ENCODE results near the gene TSPAN14.
"Not testable (repeated sequence)": the region's sequence is repeated elsewhere in the genome, so short reads cannot be mapped to it uniquely, and the experiment has no call there.

The TSPAN14 gene

DNA sequence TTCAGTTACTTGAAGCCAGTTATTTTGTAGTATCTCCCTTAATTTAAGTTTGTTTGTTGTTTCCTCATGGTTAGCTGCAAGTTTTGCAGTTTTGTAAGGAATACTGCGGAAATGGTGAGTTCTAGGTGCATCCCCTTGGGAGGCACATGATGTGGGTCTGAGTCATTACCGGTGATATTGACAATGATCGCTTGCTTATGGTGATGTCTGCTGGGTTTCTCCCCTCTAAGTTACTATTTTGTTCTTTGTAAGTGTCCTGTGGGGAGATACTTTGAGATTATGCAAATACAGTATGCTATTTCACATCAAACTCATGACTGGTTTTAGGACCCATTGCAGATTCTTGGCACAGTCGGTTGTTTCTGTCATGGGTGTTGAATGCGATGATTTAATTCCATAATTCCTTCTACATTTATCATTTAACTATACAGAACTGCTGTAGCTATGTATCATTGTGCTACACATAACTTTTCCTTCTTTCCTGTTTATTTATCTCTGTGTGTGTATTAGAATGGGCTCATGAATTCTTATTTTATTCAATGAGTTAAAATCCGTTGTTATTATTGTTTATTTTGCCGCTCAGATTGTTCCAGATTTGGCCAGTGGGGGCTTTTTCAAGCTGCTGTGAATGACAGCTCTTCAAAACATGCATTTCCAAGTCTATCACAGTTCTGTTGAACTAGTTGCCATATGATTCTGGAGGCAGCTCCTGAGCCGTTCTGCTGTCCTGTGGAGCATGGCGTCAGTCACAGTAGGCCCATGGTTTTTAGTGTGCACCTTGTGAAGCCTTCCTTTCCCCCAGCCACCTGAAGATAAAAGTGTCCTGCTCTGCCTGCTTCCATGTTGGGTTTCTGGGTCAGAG is 18.4 kb downstream of the TSPAN14 start:
- no peak overlapping the region for H3K4me3 ChIP-seq (ENCODE audit: extremely low read depth, insufficient read depth, low read length, poor library complexity, severe bottlenecking)
- no peaks in the 10 kb centered on the region for H3K9me3 ChIP-seq (ENCODE audit: control insufficient read depth, low read length)
- H3K4me1 ChIP-seq (ENCODE audit: control insufficient read depth, insufficient read depth, low read length, poor library complexity, severe bottlenecking): peaks cover 59% of the 10 kb centered on the region
- peaks cover 58% of the 10 kb centered on the region for H3K36me3 ChIP-seq (ENCODE audit: control insufficient read depth, insufficient read depth, low read length)
- H3K27ac ChIP-seq (ENCODE audit: low read depth, low read length, severe bottlenecking): no peak overlapping the region
- 80 to 81% methylated on average over 5 to 7 of the region's 9 CpGs for WGBS, 2 experiments (ENCODE audit: insufficient coverage in 2 of 2)

DNA sequence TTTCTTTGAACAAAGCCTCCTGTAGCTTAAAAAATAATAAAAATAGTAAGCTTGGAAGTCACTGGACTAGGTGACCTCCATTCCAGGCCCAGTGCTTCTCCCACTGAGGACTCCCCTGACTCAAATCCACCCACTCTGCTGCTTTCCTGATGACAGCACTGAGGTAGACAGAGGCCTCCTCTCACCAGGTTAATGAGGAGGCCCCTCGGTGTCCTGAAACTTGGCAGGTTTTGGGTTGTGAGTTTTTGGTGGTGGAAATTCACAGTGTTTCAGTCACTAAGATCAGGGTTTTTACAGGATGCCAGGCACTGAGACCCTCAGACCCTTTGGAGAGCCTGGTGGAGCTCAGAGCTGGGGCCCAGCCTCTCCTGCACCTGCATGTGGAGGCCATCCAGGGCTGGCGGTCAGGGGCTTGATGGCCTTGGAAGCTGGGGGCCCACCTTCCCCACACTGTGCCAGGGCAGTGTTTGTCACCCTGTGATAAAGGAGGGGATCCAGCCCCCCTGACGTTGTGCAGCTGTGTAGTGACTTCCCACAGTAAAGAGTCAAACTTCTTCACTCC is 19.1 kb downstream of the TSPAN14 start:
- Histone ChIP-seq H3K27ac (ENCODE audit: low read depth, low read length, severe bottlenecking) (no peak overlapping the region), H3K9me3 (ENCODE audit: control insufficient read depth, low read length) (no peaks in the 10 kb centered on the region), H3K4me3 (ENCODE audit: extremely low read depth, insufficient read depth, low read length, poor library complexity, severe bottlenecking) (no peak overlapping the region), H3K36me3 (ENCODE audit: control insufficient read depth, insufficient read depth, low read length) (peaks cover 63% of the 10 kb centered on the region), H3K4me1 (ENCODE audit: control insufficient read depth, insufficient read depth, low read length, poor library complexity, severe bottlenecking) (peaks cover 58% of the 10 kb centered on the region)
- WGBS, 2 experiments (ENCODE audit: insufficient coverage in 2 of 2): 100% methylated on average over 1 of the region's 3 CpGs

DNA sequence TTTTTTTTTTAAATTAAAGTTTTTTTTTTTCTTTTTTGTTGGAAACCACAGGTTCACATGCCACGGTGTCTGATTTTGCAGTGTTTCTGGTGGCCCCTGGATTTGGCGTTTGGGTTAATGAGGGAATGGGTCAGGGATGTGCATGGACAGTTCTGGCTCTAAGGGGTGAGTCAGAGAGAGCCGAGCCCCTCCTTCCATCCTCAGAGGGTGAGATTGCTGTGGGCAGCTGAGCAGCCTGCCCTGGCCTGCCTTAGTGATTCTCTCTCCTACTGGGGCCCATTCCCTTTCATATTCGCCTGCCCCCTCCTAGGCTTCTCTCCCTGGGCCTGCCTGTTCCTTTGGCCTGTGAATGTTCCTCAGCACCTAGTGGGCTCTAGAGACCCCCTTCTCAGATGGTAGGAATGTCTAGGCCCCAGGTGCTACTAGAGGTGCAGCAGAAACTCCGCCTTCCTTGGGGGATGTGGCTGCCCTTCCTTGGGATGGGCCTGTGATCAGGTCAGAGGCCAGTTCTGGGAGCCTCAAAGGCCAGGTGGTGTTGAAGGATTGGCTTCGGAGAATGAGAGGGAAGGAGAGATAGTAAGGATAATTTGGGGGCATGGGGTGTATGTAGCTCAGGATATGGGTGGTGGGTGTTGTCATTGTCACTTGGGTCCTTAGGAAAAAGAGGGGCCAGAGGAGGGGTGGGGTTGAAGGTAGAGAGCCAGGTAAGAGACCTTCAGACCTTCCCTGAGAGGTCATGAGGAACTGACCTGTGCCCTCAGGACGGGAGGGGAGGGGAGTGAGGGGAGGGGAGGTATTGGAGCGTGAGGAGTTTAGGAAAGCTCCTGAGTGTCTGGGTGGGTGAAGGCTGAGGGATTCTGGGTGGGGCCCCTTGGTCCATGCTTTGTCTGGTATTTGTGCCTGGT is 19.8 kb downstream of the TSPAN14 start:
- WGBS, 2 experiments (ENCODE audit: insufficient coverage in 2 of 2): 75 to 82% methylated on average over 6 of the region's 8 CpGs
- no peaks in the 10 kb centered on the region for H3K9me3 ChIP-seq (ENCODE audit: control insufficient read depth, low read length)

DNA sequence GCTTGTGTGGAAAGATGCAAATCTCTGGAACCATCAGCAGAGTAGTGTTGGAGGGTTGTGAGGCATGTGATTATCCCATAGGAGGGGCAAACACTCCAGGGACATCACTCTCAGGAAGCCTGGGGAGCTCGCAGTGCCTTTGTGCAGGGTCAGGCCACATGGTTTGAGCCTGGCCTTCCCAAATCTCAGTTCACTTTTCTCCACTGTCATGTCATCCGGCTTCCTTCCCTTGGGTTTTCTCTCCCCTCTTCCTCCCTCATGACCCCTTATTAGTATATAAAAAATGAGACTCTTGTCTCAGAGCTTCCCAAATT is 20.4 kb downstream of the TSPAN14 start:
- Histone ChIP-seq H3K36me3 (ENCODE audit: control insufficient read depth, insufficient read depth, low read length) (peaks cover 60% of the 10 kb centered on the region), H3K4me3 (ENCODE audit: extremely low read depth, insufficient read depth, low read length, poor library complexity, severe bottlenecking) (no peak overlapping the region), H3K9me3 (ENCODE audit: control insufficient read depth, low read length) (no peaks in the 10 kb centered on the region), H3K27ac (ENCODE audit: low read depth, low read length, severe bottlenecking) (no peak overlapping the region), H3K4me1 (ENCODE audit: control insufficient read depth, insufficient read depth, low read length, poor library complexity, severe bottlenecking) (peaks cover 51% of the 10 kb centered on the region)
- 67 to 83% methylated on average over 1 of the region's 2 CpGs for WGBS, 2 experiments (ENCODE audit: insufficient coverage in 2 of 2)

More for the DNA sequence above, 19.8 kb downstream of the TSPAN14 start:
- H3K27ac ChIP-seq (ENCODE audit: low read depth, low read length, severe bottlenecking): peak overlapping the region; percentile 18
- peaks cover 64% of the 10 kb centered on the region for H3K36me3 ChIP-seq (ENCODE audit: control insufficient read depth, insufficient read depth, low read length)
- no peak overlapping the region for H3K4me3 ChIP-seq (ENCODE audit: extremely low read depth, insufficient read depth, low read length, poor library complexity, severe bottlenecking)
- H3K4me1 ChIP-seq (ENCODE audit: control insufficient read depth, insufficient read depth, low read length, poor library complexity, severe bottlenecking): peaks cover 54% of the 10 kb centered on the region

DNA sequence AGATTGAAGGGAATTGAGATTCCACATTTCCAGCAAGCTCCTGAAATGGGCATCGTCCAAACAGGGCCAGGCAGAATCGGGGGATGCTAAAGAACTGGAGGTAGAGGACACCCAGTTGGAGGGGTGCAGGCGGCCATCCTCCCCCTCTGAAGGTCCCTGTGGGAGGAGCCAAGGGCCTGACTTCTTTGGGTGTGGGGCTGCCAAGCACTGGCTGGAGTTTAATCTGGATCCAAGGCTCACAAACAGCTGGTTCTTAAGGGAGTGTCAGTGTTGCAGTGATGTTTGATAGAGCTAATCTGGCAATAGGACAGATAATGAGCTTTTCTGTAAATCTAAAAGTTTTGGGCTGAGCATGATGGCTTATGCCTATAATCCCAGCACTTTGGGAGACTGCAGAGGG is 20.8 kb downstream of the TSPAN14 start:
- no peak overlapping the region for H3K4me3 ChIP-seq (ENCODE audit: extremely low read depth, insufficient read depth, low read length, poor library complexity, severe bottlenecking)
- no peaks in the 10 kb centered on the region for H3K9me3 ChIP-seq (ENCODE audit: control insufficient read depth, low read length)
- H3K36me3 ChIP-seq (ENCODE audit: control insufficient read depth, insufficient read depth, low read length): peaks cover 56% of the 10 kb centered on the region
- no peak overlapping the region for H3K27ac ChIP-seq (ENCODE audit: low read depth, low read length, severe bottlenecking)
- 94 to 100% methylated on average over 3 of the region's 3 CpGs for WGBS, 2 experiments (ENCODE audit: insufficient coverage in 2 of 2)
- H3K4me1 ChIP-seq (ENCODE audit: control insufficient read depth, insufficient read depth, low read length, poor library complexity, severe bottlenecking): peaks cover 51% of the 10 kb centered on the region

DNA sequence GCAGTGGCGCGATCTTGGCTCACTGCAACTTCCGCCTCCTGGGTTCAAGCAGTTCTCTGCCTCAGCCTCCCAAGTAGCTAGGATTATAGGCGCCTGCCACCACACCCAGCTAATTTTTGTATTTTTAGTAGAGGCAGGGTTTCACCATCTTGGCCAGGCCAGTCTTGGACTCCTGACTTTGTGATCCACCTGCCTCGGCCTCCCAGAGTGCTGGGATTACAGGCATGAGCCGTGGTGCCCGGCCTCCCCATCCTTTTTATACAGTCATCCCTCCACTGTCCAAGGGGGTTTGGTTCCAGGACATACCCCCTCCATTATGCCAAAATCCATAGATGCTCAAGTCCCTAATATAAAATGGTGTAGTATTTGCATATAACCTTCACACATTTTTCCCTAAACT is 21.5 kb downstream of the TSPAN14 start:
- 82 to 93% methylated on average over 3 to 4 of the region's 7 CpGs for WGBS, 2 experiments (ENCODE audit: insufficient coverage in 2 of 2)
- H3K36me3 ChIP-seq (ENCODE audit: control insufficient read depth, insufficient read depth, low read length): peaks cover 49% of the 10 kb centered on the region

DNA sequence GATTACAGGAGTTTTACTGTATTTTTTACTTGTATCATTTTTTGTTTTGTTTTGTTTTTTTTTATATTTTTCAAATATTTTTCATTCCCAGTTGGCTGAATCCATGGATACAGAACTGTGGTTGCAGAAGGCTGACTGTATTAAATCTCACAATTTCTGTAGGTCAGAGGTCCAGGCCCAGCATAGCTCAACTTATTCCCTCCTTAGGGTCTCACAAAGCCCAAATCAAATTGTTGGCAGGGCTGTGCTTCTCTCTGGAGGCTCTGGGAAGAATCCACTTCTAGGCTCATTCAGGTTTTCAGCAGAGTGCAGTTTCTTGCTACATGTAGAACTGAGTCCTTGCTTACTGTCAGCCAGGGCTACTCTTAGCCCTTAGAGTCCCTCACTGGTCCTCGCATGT is 22.6 kb downstream of the TSPAN14 start:
- H3K36me3 ChIP-seq (ENCODE audit: control insufficient read depth, insufficient read depth, low read length): peaks cover 40% of the 10 kb centered on the region
- peaks cover 51% of the 10 kb centered on the region for H3K4me1 ChIP-seq (ENCODE audit: control insufficient read depth, insufficient read depth, low read length, poor library complexity, severe bottlenecking)
- no peak overlapping the region for H3K27ac ChIP-seq (ENCODE audit: low read depth, low read length, severe bottlenecking)
- no peak overlapping the region for H3K4me3 ChIP-seq (ENCODE audit: extremely low read depth, insufficient read depth, low read length, poor library complexity, severe bottlenecking)
- 80% methylated on average over 1 of the region's 1 CpG; no CpG with 5 or more reads in 1 of the 2 experiments for WGBS, 2 experiments (ENCODE audit: insufficient coverage in 2 of 2)
- no peaks in the 10 kb centered on the region for H3K9me3 ChIP-seq (ENCODE audit: control insufficient read depth, low read length)

More for the DNA sequence above, 21.5 kb downstream of the TSPAN14 start:
- H3K27ac ChIP-seq (ENCODE audit: low read depth, low read length, severe bottlenecking); H3K4me3 ChIP-seq (ENCODE audit: extremely low read depth, insufficient read depth, low read length, poor library complexity, severe bottlenecking); H3K9me3 ChIP-seq (ENCODE audit: control insufficient read depth, low read length): not testable (repeated sequence)
- peaks cover 51% of the 10 kb centered on the region for H3K4me1 ChIP-seq (ENCODE audit: control insufficient read depth, insufficient read depth, low read length, poor library complexity, severe bottlenecking)

DNA sequence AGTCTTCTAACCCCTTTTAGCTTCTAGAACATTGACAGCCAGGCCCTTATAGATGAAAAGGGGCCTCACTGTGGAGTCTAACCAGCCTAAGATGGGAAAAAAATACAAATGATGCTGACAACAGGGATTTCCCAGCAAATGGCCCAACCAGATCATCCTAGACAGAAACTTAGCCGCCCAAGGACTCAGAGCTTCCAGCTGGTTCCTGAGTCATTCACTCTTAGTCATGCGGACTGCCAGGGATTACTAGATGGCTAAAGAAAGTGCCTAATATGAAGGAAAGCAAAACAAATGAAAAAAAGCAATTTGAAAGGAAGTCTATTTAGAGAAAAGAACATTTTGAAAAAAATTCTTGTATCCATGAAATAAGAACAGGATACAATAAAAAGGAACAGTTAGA is 23.7 kb downstream of the TSPAN14 start:
- Histone ChIP-seq H3K36me3 (ENCODE audit: control insufficient read depth, insufficient read depth, low read length) (peaks cover 37% of the 10 kb centered on the region), H3K4me3 (ENCODE audit: extremely low read depth, insufficient read depth, low read length, poor library complexity, severe bottlenecking) (no peak overlapping the region), H3K27ac (ENCODE audit: low read depth, low read length, severe bottlenecking) (peak overlapping the region; percentile 83), H3K9me3 (ENCODE audit: control insufficient read depth, low read length) (no peaks in the 10 kb centered on the region), H3K4me1 (ENCODE audit: control insufficient read depth, insufficient read depth, low read length, poor library complexity, severe bottlenecking) (peaks cover 51% of the 10 kb centered on the region)
- 82 to 100% methylated on average over 1 to 2 of the region's 2 CpGs for WGBS, 2 experiments (ENCODE audit: insufficient coverage in 2 of 2)

DNA sequence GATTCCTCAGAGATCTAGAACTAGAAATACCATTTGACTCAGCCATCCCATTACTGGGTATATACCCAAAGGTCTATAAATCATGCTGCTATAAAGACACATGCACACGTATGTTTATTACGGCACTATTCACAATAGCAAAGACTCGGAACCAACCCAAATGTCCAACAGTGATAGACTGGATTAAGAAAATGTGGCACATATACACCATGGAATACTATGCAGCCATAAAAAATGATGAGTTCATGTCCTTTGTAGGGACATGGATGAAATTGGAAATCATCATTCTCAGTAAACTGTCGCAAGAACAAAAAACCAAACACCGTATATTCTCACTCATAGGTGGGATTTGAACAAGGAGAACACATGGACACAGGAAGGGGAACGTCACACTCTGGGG is 26.3 kb downstream of the TSPAN14 start:
- H3K4me1 ChIP-seq (ENCODE audit: control insufficient read depth, insufficient read depth, low read length, poor library complexity, severe bottlenecking): peaks cover 27% of the 10 kb centered on the region
- peaks cover 37% of the 10 kb centered on the region for H3K36me3 ChIP-seq (ENCODE audit: control insufficient read depth, insufficient read depth, low read length)
- not testable (repeated sequence) for H3K27ac ChIP-seq (ENCODE audit: low read depth, low read length, severe bottlenecking); H3K9me3 ChIP-seq (ENCODE audit: control insufficient read depth, low read length); H3K4me3 ChIP-seq (ENCODE audit: extremely low read depth, insufficient read depth, low read length, poor library complexity, severe bottlenecking)
- WGBS, 2 experiments (ENCODE audit: insufficient coverage in 2 of 2): no CpG with 5 or more reads among the region's 6 CpGs

DNA sequence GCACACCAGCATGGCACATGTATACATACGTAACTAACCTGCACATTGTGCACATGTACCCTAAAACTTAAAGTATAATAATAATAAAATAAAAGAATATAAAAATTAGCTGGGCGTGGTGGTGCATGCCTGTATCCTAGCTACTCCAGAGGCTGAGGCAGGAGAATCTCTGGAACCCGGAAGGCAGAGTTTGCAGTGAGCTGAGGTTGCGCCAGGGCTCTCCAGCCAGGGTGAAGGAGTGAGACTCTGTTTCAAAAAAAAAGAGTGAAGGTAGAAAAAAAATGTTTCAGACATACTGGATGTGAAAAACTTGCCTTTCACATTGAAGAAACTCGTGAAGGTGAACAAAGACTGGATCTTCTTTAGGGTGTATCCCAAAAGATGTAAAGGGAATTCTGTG is 26.7 kb downstream of the TSPAN14 start:
- Histone ChIP-seq H3K9me3 (ENCODE audit: control insufficient read depth, low read length) (no peaks in the 10 kb centered on the region), H3K36me3 (ENCODE audit: control insufficient read depth, insufficient read depth, low read length) (peaks cover 38% of the 10 kb centered on the region), H3K4me3 (ENCODE audit: extremely low read depth, insufficient read depth, low read length, poor library complexity, severe bottlenecking) (no peak overlapping the region), H3K4me1 (ENCODE audit: control insufficient read depth, insufficient read depth, low read length, poor library complexity, severe bottlenecking) (peaks cover 28% of the 10 kb centered on the region), H3K27ac (ENCODE audit: low read depth, low read length, severe bottlenecking) (no peak overlapping the region)
- WGBS, 2 experiments (ENCODE audit: insufficient coverage in 2 of 2): 90 to 93% methylated on average over 4 of the region's 5 CpGs
